Ectodermal cell (in vitro differentiated cells): ENCODE measurements around the gene ZNF8.

Source experiments
- H3K27ac ChIP-seq: 2 replicates; pipeline ENCODE4 v1.7.0; 2013; ENCODE audit warnings: mild to moderate bottlenecking, low read depth, low read length; ENCODE audit not compliant: insufficient read depth, poor library complexity, severe bottlenecking
- H3K27me3 ChIP-seq: 2 replicates; pipeline ENCODE4 v1.7.0; 2013; ENCODE audit warnings: mild to moderate bottlenecking, low read length; ENCODE audit not compliant: insufficient read depth, control insufficient read depth, poor library complexity, severe bottlenecking
- H3K36me3 ChIP-seq: one replicate; pipeline ENCODE4 v1.7.0; 2013; ENCODE audit warnings: low read length; ENCODE audit not compliant: control insufficient read depth, insufficient read depth
- H3K4me1 ChIP-seq: one replicate; pipeline ENCODE4 v1.7.0; 2013; ENCODE audit warnings: low read length; ENCODE audit not compliant: control insufficient read depth, insufficient read depth
- H3K4me3 ChIP-seq: 2 replicates; pipeline ENCODE4 v1.7.0; 2013; ENCODE audit warnings: low read depth, low read length, control low read depth; ENCODE audit not compliant: insufficient read depth
- H3K9me3 ChIP-seq: 2 replicates; pipeline ENCODE4 v1.7.0; 2013; ENCODE audit warnings: mild to moderate bottlenecking, low read length, moderate library complexity; ENCODE audit not compliant: control insufficient read depth
- WGBS, 2 experiments: methylation state at CpG; one replicate each; pipeline ENCODE4 v1.1.7; 2013; ENCODE audit warnings: missing lambda C conversion rate in 2 of 2; 5-methylcytosine and 5-hydroxymethylcytosine counted together

The ZNF8 gene

DNA sequence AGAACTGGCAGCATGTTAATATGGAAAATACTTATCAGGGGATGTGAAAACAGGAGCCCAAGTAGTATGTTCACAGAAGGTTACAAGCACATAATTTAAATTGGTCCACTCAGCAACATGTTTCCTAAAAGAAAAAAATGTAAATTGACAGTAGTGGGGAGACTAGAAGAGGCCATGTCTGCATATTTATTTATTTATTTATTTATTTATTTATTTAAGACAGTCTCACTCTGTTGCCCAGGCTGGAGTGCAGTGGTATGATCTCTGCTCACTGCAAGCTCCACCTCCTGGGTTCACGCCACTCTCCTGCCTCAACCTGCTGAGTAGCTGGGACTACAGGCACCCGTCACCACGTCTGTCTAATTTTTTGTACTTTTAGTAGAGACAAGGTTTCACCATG lies 13.7 kb upstream of the ZNF8 start:
- no peaks in the 10 kb centered on the region for H3K4me1 ChIP-seq
- H3K27ac ChIP-seq: no peak overlapping the region
- H3K27me3 ChIP-seq: no peaks in the 10 kb centered on the region
- WGBS, 2 experiments: 97% methylated on average over 3 of the region's 3 CpGs
- no peak overlapping the region for H3K4me3 ChIP-seq
- peaks cover 30% of the 10 kb centered on the region for H3K9me3 ChIP-seq
- H3K36me3 ChIP-seq: peaks cover 63% of the 10 kb centered on the region

GRCh38 chr19:58268344-58268743 lies 10.4 kb upstream of the ZNF8 start:
- H3K27me3 ChIP-seq: no peaks in the 10 kb centered on the region
- H3K4me3 ChIP-seq: no peak overlapping the region
- no peak overlapping the region for H3K27ac ChIP-seq
- H3K4me1 ChIP-seq: no peaks in the 10 kb centered on the region
- H3K9me3 ChIP-seq: peaks cover 16% of the 10 kb centered on the region
- 93 to 98% methylated on average over 3 of the region's 3 CpGs for WGBS, 2 experiments
- peaks cover 52% of the 10 kb centered on the region for H3K36me3 ChIP-seq

DNA sequence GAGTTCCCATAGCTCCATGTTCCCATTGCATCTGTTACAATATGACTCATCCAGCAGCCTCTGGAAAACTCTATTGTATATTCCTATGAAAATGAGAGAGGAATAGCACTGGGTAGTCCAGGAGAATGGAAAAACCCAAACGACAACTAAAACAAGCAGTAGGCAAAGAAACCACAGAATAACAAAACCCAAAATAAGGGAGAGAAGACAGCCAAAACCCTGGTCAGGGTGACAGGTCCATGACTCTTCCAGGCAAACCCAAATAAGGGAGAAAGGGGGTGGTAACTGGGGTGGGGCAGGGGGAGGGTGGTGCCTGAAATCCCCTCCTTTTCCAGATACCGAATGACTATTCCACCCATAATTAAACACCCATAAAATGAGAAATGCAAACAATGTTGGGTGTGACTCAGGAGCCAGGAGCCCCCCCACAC lies 4.0 kb upstream of the ZNF8 start:
- H3K27ac ChIP-seq: no peak overlapping the region
- 88 to 90% methylated on average over 2 of the region's 2 CpGs for WGBS, 2 experiments
- peaks cover 2% of the 10 kb centered on the region for H3K4me1 ChIP-seq
- H3K27me3 ChIP-seq: no peaks in the 10 kb centered on the region
- H3K4me3 ChIP-seq: no peak overlapping the region
- peaks cover 31% of the 10 kb centered on the region for H3K36me3 ChIP-seq
- H3K9me3 ChIP-seq: peaks cover 5% of the 10 kb centered on the region

GRCh38 chr19:58275564-58275963 lies 3.2 kb upstream of the ZNF8 start:
- H3K27me3 ChIP-seq: no peaks in the 10 kb centered on the region
- H3K27ac ChIP-seq: no peak overlapping the region
- no peak overlapping the region for H3K4me3 ChIP-seq
- peaks cover 31% of the 10 kb centered on the region for H3K36me3 ChIP-seq
- H3K4me1 ChIP-seq: peaks cover 8% of the 10 kb centered on the region
- H3K9me3 ChIP-seq: peaks cover 5% of the 10 kb centered on the region
- WGBS, 2 experiments: 90 to 94% methylated on average over 3 of the region's 3 CpGs

DNA sequence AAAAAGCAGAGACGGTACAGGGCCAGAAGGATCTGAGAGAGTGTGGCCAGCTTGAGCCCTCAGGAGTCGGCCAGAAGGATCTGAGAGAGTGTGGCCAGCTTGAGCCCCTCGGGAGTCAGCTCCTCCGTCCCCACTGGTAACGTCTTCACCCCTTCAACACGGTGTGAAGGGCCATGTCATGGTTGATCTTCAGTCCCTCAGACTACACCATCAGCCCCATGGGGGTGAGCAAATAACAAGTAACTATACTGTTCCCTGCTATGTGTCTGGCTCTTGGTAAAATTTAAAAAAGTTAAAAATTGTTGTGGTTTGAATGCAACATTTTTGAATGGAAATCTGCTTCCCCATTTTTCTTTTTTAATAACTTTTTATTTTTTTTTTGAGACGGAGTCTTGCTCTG lies 1.6 kb upstream of the ZNF8 start:
- peaks cover 17% of the 10 kb centered on the region for H3K36me3 ChIP-seq
- H3K4me3 ChIP-seq: no peak overlapping the region
- H3K27me3 ChIP-seq: no peaks in the 10 kb centered on the region
- 90% methylated on average over 7 of the region's 7 CpGs for WGBS, 2 experiments
- no peak overlapping the region for H3K27ac ChIP-seq
- no peaks in the 10 kb centered on the region for H3K9me3 ChIP-seq
- H3K4me1 ChIP-seq: peaks cover 8% of the 10 kb centered on the region

DNA sequence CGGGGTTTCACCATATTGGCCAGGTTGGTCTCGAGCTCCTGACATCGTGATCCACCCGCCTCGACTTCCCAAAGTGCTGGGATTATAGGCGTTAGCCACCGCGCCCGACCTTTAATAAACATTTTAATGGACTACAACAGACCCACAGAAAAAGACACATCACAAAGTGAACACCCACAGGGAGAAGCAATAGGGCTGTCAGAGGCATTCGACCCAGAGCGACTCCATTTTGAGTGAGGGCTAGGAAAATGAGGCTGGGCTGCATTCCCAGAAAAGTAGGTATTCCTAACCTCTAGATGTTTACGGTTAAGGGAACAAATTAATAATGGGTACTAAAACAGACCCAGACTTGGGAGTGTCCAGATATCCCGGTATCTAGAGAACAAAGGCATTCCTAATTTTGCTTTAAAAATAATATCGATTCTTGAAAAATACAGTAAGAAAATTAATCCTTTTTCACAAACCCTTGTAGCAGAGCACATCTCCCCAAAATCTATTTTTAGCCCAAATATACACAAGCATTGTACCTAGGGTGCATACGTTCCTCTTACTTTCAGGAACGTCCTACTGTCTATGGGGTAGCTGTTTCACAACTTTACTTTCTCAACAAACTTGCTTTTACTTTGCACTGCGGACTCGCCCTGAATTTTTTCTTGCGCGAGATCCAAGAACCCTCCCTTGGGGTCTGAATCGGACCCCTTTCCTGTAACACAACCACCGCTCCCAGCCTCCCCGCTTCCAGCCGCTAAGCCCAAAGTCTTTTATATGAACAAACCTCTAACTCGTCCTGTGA lies 811 bp upstream of the ZNF8 start:
- peak overlapping the region; percentile 76 for H3K27ac ChIP-seq
- H3K27me3 ChIP-seq: no peaks in the 10 kb centered on the region
- H3K9me3 ChIP-seq: no peaks in the 10 kb centered on the region
- H3K4me1 ChIP-seq: peaks cover 8% of the 10 kb centered on the region
- H3K36me3 ChIP-seq: peaks cover 10% of the 10 kb centered on the region
- peak overlapping the region; percentile 94 for H3K4me3 ChIP-seq
- 46 to 48% methylated on average over 25 of the region's 25 CpGs for WGBS, 2 experiments

- peak overlapping the region; percentile 94 for H3K4me3 ChIP-seq
- peaks cover 7% of the 10 kb centered on the region for H3K36me3 ChIP-seq
- no peaks in the 10 kb centered on the region for H3K9me3 ChIP-seq
- 3% methylated on average over 60 of the region's 60 CpGs for WGBS, 2 experiments
- no peaks in the 10 kb centered on the region for H3K27me3 ChIP-seq
- H3K27ac ChIP-seq: peak overlapping the region; percentile 90
- H3K4me1 ChIP-seq: peaks cover 8% of the 10 kb centered on the region
Measured at GRCh38 chr19:58279042-58279924, 528 bp downstream of the ZNF8 start.

DNA sequence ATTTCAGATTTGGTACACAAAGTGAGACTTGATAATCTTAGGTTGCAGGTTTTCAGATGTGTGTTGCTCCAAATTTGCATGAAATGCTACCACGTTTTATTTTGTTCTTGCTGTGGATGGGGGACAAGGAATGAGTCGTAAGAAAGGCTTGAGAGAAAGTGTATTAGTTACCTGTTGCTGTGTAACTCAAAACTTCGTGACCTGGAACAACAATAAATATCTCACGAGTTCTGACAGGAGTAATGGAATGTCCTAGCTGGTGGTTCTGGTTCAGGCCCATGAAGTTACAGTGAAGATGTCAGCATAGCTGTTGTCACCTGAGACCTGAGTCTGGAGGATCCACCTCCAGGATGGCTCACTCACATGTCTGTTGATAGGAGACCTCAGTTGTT lies 1.2 kb downstream of the ZNF8 start:
- Histone ChIP-seq H3K27ac (no peak overlapping the region), H3K4me1 (peaks cover 8% of the 10 kb centered on the region), H3K36me3 (peaks cover 1% of the 10 kb centered on the region), H3K4me3 (peak overlapping the region; percentile 94), H3K9me3 (no peaks in the 10 kb centered on the region), H3K27me3 (no peaks in the 10 kb centered on the region)
- 71 to 77% methylated on average over 4 of the region's 4 CpGs for WGBS, 2 experiments

DNA sequence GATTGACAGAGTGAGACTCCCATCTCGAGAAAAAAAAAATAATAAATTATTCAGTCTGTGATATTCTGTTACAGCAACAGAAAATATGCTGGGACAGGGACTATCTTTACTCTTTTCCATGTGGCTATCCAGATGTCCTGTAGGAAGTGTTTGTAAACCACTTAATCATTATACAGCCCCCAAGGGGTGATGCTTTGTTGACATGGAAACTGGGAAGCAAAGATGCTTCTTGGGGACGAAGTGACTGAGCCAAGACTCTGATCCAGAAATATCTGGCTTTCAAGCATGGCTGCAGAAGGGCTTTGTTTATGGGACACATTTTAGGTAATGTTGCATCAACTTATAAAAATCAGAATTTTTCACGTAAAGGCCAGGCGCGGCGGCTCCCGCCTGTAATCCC lies 5.4 kb downstream of the ZNF8 start:
- Histone ChIP-seq H3K27ac (no peak overlapping the region), H3K4me1 (peaks cover 8% of the 10 kb centered on the region), H3K27me3 (no peaks in the 10 kb centered on the region), H3K9me3 (no peaks in the 10 kb centered on the region), H3K36me3 (peaks cover 30% of the 10 kb centered on the region), H3K4me3 (no peak overlapping the region)
- 97 to 98% methylated on average over 7 of the region's 7 CpGs for WGBS, 2 experiments

GRCh38 chr19:58291943-58292342 lies 13.2 kb downstream of the ZNF8 start:
- Histone ChIP-seq H3K27ac (no peak overlapping the region), H3K4me3 (no peak overlapping the region), H3K27me3 (no peaks in the 10 kb centered on the region), H3K9me3 (no peaks in the 10 kb centered on the region), H3K4me1 (no peaks in the 10 kb centered on the region), H3K36me3 (peaks cover 62% of the 10 kb centered on the region)
- 94 to 95% methylated on average over 7 of the region's 7 CpGs for WGBS, 2 experiments
